Karpas-422 (cell line): Measurements from ENCODE around the gene MEIS1. TPM values are rescaled to one million over a fixed set of nuclear protein-coding genes. Genes with fewer than 3 reads are reported as not detected.
A peak's percentile ranks its signal among the peaks of the same experiment; 100 is the strongest.

ENCODE experiments used
- DNase-seq: peaks from one replicate; pipeline ENCODE4 v3.0.0-alpha.2; 2015
- H2AFZ ChIP-seq: fragments of 200-600 bp; sonication (generic); 2 replicates; pipeline ENCODE4 v1.6.1; 2014; ENCODE audit warnings: antibody characterized with exemption, low read length, mixed read lengths
- H3K27ac ChIP-seq: fragments of 200-600 bp; sonication (generic); 2 replicates; pipeline ENCODE4 v1.5.1; 2014; ENCODE audit warnings: mild to moderate bottlenecking, low read length, moderate library complexity
- H3K27me3 ChIP-seq: fragments of 200-600 bp; sonication (generic); 2 replicates; pipeline ENCODE4 v1.6.1; 2014; ENCODE audit warnings: low read length, mixed read lengths
- H3K36me3 ChIP-seq: fragments of 200-600 bp; sonication (generic); 2 replicates; pipeline ENCODE4 v1.6.1; 2014; ENCODE audit warnings: low read length, mixed read lengths; ENCODE audit not compliant: insufficient read depth
- H3K4me1 ChIP-seq: fragments of 200-600 bp; sonication (generic); 2 replicates; pipeline ENCODE4 v1.6.1; 2014; ENCODE audit warnings: mild to moderate bottlenecking, low read length, mixed read lengths
- H3K4me2 ChIP-seq: fragments of 200-600 bp; sonication (generic); 2 replicates; pipeline ENCODE4 v1.6.1; 2014; ENCODE audit warnings: low read length, low read depth, mild to moderate bottlenecking; ENCODE audit not compliant: poor library complexity, severe bottlenecking
- H3K4me3 ChIP-seq: fragments of 200-600 bp; sonication (generic); 2 replicates; pipeline ENCODE4 v1.5.1; 2014; ENCODE audit warnings: mild to moderate bottlenecking, antibody characterized with exemption, low read length, mixed read lengths
- H3K79me2 ChIP-seq: fragments of 200-600 bp; sonication (generic); 2 replicates; pipeline ENCODE4 v1.6.1; 2014; ENCODE audit warnings: mild to moderate bottlenecking, low read length, mixed read lengths
- H3K9ac ChIP-seq: fragments of 200-600 bp; sonication (generic); 2 replicates; pipeline ENCODE4 v1.6.0; 2014; ENCODE audit warnings: low read length
- H3K9me2 ChIP-seq: fragments of 200-600 bp; sonication (generic), shearing (Covaris generic); replicated peaks from 2 replicates; pipeline ENCODE4 v1.6.0; 2014; ENCODE audit warnings: mild to moderate bottlenecking, low read length, moderate library complexity; ENCODE audit not compliant: insufficient read depth
- H3K9me3 ChIP-seq: fragments of 300-700, 200-600 bp; sonication (generic); 2 replicates; pipeline ENCODE4 v1.6.1; 2014; ENCODE audit warnings: low read length, mixed read lengths
- H4K20me1 ChIP-seq: fragments of 200-600 bp; sonication (generic); 2 replicates; pipeline ENCODE4 v1.6.1; 2014; ENCODE audit warnings: mild to moderate bottlenecking, antibody characterized with exemption, low read length, low read depth; ENCODE audit not compliant: insufficient read depth
- total RNA-seq: library from RNA; depleted of rRNA; stranded (reverse); fragments of >200 nt; shearing (Covaris generic); gene quantifications from 2 replicates; pipeline ENCODE4 v1.2.3, GENCODE V29; 2014; ENCODE audit warnings: low replicate concordance

Gene MEIS1
- total RNA-seq, 1 experiment from 2014 or later: 32.5 TPM

DNA sequence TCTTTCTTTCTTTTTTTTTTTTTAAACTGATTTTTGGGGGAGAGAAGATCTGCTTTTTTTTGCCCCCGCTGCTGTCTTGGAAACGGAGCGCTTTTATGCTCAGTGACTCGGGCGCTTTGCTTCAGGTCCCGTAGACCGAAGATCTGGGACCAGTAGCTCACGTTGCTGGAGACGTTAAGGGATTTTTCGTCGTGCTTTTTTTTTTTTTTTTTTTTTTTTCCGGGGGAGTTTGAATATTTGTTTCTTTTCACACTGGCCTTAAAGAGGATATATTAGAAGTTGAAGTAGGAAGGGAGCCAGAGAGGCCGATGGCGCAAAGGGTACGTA lies 587 bp downstream of the MEIS1 start:
- no peaks in the 10 kb centered on the region for H3K79me2 ChIP-seq
- H3K27me3 ChIP-seq: no peaks in the 10 kb centered on the region
- no peaks in the 10 kb centered on the region for H3K36me3 ChIP-seq
- no peaks in the 10 kb centered on the region for H3K9me2 ChIP-seq
- no peaks in the 10 kb centered on the region for H4K20me1 ChIP-seq
- H3K9ac ChIP-seq: peak overlapping the region; percentile 68
- H2AFZ ChIP-seq: peak overlapping the region; percentile 96; the same call in 1 of the 2 replicates
- peak overlapping the region; percentile 75 for H3K4me3 ChIP-seq
- H3K4me1 ChIP-seq: peaks cover 31% of the 10 kb centered on the region
- no peaks in the 10 kb centered on the region for H3K9me3 ChIP-seq
- peak overlapping the region; percentile 93 for H3K4me2 ChIP-seq
- H3K27ac ChIP-seq: no peak overlapping the region
- no peak for DNase-seq

DNA sequence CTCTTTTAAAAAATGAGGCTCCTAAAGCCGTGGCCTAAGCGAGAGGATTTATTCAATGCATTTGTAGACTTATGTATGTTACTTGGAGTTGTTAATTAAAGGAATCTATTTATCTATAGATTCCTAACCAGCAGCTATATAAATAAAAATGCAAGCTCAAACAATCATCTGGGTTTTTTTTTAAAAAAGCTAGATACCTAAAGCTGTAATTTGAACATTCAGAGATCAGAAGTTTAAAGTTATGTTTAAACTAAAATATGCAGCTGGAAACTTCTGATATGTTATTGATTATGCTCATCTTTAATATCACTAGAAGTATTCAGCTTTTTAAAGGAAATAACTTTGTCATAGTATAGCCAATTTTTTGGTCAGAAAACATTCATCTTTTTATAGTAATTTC lies 1.0 kb downstream of the MEIS1 start:
- H3K27me3 ChIP-seq: no peaks in the 10 kb centered on the region
- H3K4me1 ChIP-seq: peaks cover 31% of the 10 kb centered on the region

DNA sequence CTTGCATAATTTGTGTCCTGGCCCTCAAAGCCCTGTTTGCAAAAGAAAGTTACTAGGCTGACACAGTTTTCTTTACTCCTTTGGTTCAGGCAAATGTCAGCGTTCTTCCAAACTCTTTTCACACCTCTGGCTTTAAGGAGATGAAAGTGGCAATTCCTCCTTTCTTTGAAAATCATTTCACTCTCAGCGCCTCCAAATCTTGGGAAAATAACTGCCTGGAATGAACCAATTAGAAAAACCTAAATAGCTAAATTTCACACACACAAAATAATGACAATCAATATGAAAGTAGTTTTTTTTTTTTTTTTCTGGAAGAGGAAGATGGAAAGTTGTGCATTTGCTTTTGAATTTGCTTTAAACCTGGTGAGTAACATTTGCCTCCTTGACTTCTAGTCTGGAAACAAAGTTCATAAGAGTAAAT lies 1.7 kb downstream of the MEIS1 start:
- Histone ChIP-seq H4K20me1 (no peaks in the 10 kb centered on the region), H3K27ac (no peak overlapping the region), H3K9me3 (no peaks in the 10 kb centered on the region), H3K9me2 (no peaks in the 10 kb centered on the region), H3K4me3 (peak overlapping the region; percentile 75), H3K79me2 (no peaks in the 10 kb centered on the region), H3K9ac (peak overlapping the region; percentile 68), H2AFZ (no peak overlapping the region), H3K36me3 (no peaks in the 10 kb centered on the region), H3K4me1 (peaks cover 37% of the 10 kb centered on the region), H3K27me3 (no peaks in the 10 kb centered on the region), H3K4me2 (peak overlapping the region; percentile 93)
- DNase-seq: no peak

More for the DNA sequence above, 1.0 kb downstream of the MEIS1 start:
- Histone ChIP-seq H3K9ac (peak overlapping the region; percentile 68), H4K20me1 (no peaks in the 10 kb centered on the region), H3K4me2 (peak overlapping the region; percentile 93), H3K79me2 (no peaks in the 10 kb centered on the region), H3K9me3 (no peaks in the 10 kb centered on the region), H3K27ac (no peak overlapping the region), H3K4me3 (peak overlapping the region; percentile 75), H2AFZ (no peak overlapping the region), H3K36me3 (no peaks in the 10 kb centered on the region), H3K9me2 (no peaks in the 10 kb centered on the region)
- DNase-seq: no peak

DNA sequence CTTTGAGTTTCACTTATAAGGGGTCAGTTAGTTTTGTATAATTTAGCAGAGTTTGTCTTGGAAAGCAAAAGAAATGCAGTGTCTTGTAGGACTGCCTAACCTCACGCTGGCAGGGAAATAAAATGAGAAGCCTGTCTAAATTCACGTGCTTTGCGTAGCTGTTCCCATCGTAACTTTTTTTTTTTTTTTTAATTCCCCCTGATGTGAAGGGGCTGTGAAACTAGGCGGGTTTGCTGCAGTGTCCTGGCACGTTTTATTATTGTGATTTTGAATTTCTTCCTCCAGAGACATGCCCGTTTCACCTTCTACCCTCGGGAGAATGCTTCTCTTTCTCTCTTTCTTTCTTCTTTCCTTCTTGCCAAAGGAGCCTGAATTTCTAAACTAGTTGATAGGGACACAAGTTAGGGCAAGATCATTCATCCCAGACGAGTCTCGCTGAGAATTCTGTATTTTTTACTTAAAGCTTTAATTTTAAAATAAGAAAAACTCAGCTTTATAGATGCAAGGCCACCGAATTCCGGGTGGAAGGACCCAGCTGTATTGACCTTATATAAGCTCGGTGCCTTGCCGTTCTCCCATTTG lies 2.3 kb downstream of the MEIS1 start:
- H3K4me3 ChIP-seq: peak overlapping the region; percentile 75
- peaks cover 40% of the 10 kb centered on the region for H3K4me1 ChIP-seq
- H3K9ac ChIP-seq: peak overlapping the region; percentile 68
- no peaks in the 10 kb centered on the region for H3K27me3 ChIP-seq
- H3K9me2 ChIP-seq: no peaks in the 10 kb centered on the region
- no peak overlapping the region for H3K27ac ChIP-seq
- no peaks in the 10 kb centered on the region for H3K9me3 ChIP-seq
- H3K36me3 ChIP-seq: no peaks in the 10 kb centered on the region
- H3K79me2 ChIP-seq: no peaks in the 10 kb centered on the region
- no peaks in the 10 kb centered on the region for H4K20me1 ChIP-seq
- no peak for DNase-seq
- peak overlapping the region; percentile 93 for H3K4me2 ChIP-seq
- no peak overlapping the region for H2AFZ ChIP-seq

DNA sequence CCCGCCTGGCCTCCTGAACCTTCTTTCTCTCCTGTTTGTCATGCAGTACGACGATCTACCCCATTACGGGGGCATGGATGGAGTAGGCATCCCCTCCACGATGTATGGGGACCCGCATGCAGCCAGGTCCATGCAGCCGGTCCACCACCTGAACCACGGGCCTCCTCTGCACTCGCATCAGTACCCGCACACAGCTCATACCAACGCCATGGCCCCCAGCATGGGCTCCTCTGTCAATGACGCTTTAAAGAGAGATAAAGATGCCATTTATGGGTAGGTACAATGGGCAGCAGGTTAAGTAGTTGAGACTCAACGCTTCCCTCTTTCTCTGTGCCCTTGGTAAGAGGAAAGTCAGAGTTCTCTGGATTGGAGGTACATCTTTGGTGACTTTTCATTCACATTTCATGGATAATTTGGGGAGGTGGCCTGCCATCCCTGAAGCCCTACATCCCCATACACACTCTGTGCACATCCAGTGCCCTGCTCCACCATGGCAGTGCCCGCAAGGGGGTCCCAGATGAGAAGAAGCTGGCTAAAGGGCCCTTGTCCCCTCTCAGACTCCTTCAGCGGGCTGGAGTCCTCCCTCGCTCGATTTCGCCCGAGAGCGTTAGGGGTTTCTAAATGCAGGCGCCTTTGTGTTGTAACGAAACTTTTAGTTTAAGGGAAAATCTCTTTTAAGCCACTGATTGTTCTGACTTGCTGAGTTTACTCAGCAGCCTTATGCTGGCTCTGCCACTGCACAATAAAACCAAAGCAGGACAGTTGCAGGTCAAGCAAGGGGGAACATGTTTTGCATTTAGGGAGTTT lies 3.0 kb downstream of the MEIS1 start:
- no peaks in the 10 kb centered on the region for H4K20me1 ChIP-seq
- no peaks in the 10 kb centered on the region for H3K79me2 ChIP-seq
- H3K4me2 ChIP-seq: peak overlapping the region; percentile 93
- H3K27me3 ChIP-seq: no peaks in the 10 kb centered on the region
- no peak for DNase-seq
- H3K9me2 ChIP-seq: no peaks in the 10 kb centered on the region
- no peaks in the 10 kb centered on the region for H3K36me3 ChIP-seq
- H3K4me3 ChIP-seq: 0 out of 2 replicates have a peak overlapping the region, but pooled peaks have one; percentile 6
- no peak overlapping the region for H2AFZ ChIP-seq
- H3K27ac ChIP-seq: no peak overlapping the region
- no peak overlapping the region for H3K9ac ChIP-seq
- H3K9me3 ChIP-seq: no peaks in the 10 kb centered on the region
- peaks cover 45% of the 10 kb centered on the region for H3K4me1 ChIP-seq

DNA sequence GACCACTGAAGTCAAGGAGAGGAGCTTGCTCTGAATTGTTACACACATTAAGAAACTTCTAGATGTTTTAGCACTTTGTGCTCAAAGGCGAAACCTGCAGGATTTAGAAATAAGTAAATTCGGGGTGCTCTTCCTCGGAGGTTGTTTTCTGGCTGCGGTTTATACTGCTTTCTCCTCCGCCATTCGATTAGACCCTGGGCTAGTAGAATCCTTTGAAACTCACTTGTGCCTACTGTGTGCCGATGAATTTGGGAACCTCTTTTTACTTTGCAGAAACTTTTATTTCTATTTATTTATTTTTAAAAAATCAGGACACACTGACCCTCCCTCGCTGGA lies 3.5 kb downstream of the MEIS1 start:
- Histone ChIP-seq H3K9ac (no peak overlapping the region), H3K9me3 (no peaks in the 10 kb centered on the region), H3K4me3 (no peak overlapping the region), H3K36me3 (no peaks in the 10 kb centered on the region), H4K20me1 (no peaks in the 10 kb centered on the region), H2AFZ (no peak overlapping the region), H3K27me3 (no peaks in the 10 kb centered on the region), H3K79me2 (no peaks in the 10 kb centered on the region), H3K4me1 (peaks cover 49% of the 10 kb centered on the region), H3K4me2 (no peak overlapping the region), H3K9me2 (no peaks in the 10 kb centered on the region), H3K27ac (no peak overlapping the region)
- DNase-seq: no peak

DNA sequence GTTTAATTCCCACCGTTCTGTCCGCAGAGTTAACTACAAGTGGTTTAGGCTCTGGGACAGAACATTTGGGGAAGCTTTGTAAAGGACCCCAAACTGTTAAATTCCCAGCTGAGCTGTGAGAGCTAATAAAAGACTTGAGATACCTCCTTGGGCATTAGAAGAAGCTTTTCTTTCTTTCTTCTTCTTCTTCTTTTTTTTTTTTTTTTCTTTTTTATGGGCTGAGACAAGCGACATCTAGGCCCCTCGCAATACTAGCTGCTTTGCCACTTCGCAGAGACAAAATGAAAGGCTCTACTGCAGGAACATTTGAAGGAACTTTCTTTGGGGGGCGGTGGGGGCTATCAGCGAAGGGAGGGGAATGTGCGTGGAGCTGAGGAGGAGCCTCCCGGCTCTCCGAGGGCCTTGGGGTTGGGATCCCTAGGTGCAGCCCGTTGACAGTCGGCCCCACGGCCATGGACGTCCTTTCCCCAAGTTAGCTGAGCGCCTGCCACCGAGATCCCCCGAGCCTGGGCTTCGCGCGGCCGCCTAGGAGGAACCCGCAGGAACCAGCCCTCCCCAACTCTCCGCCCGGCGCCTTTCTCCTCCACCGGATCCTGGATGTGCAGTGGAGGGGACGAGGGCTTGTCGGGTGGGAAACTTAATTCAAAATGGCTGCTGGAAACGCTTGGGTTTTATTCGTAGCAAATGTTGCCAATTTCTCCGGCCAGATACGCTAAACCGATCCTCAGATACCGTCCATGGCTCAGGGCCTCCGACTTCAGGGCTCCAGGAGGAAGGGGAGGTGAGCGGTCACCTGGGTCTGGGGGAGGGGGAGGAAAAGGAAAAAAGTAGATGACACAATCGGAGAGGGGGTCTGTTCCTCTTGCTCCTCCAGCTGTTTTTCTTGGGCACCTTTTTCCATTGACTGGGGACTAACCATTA lies 4.2 kb downstream of the MEIS1 start:
- no peaks in the 10 kb centered on the region for H3K36me3 ChIP-seq
- no peak overlapping the region for H3K4me3 ChIP-seq
- DNase-seq: no peak
- no peaks in the 10 kb centered on the region for H3K9me3 ChIP-seq
- H3K27ac ChIP-seq: no peak overlapping the region
- H4K20me1 ChIP-seq: no peaks in the 10 kb centered on the region
- no peaks in the 10 kb centered on the region for H3K9me2 ChIP-seq
- no peak overlapping the region for H3K4me2 ChIP-seq
- no peaks in the 10 kb centered on the region for H3K27me3 ChIP-seq
- no peak overlapping the region for H3K9ac ChIP-seq
- no peaks in the 10 kb centered on the region for H3K79me2 ChIP-seq
- H2AFZ ChIP-seq: no peak overlapping the region
- H3K4me1 ChIP-seq: peaks cover 48% of the 10 kb centered on the region
